Heart left ventricle (tissue), 13 donors: ENCODE data around the gene FGF8.
"Not testable (repeated sequence)": the region's sequence is repeated elsewhere in the genome, so short reads cannot be mapped to it uniquely, and the experiment has no call there.

Experiments used
- CTCF ChIP-seq, 12 donors: fragments of 200-600 bp; sonication (generic) in 4 of 12; IDR thresholded peaks; one replicate each; pipeline versions ENCODE4 v1.5.0 to v1.8.0; 2018 to 2022; ENCODE audit warnings: antibody characterized with exemption in 12 of 12, mild to moderate bottlenecking in 5 of 12
- POLR2A ChIP-seq, 2 donors: fragments of 450-650 bp; IDR thresholded peaks; one replicate each; pipeline ENCODE4 v1.6.1; 2017; ENCODE audit warnings: antibody characterized with exemption in 2 of 2, mild to moderate bottlenecking in 2 of 2, moderate library complexity in 2 of 2
- donor health status: ischemic (EF 13 %, LVEDD 7.1; RV severe dilation, severe dysfunction).
- donor health status: DM: no; HTN: yes; CAD: no.
- donor health status: DM: no; HTN: no; CAD: no.
- donor health status: ischemic (EF 25% LVEDD 6.9; RV normal size, moderate dysfunction).
- donor health status: ischemic (EF 25% LVEDD 5.7; RV mildly dilated, moderate dysfunction).
- donor health status: ischemic (EF 35%, LVEDD 5.7; RV mildly dilated, moderate dysfunction).
- donor health status: nonischemic (EF 11% LVEDD 7.7; RV severe dilation, severe dysfunction).
- donor health status: DM: yes; HTN: yes; CAD: no.
- donor health status: PGD.
- donor health status: ischemic (EF 29% LVEDD 5.4; RV normal size, mild dysfunction).
- donor health status: nonischemic (EF 23%, LVEDD 6.1; RV moderate dilation, normal function).

- TF ChIP-seq CTCF, POLR2A (IDR thresholded peaks at IDR 0.05): not testable (repeated sequence)
These were observed 13.3 kb upstream of the FGF8 start for GRCh38 chr10:101789231-101789630.
